ENCODE results near the gene MAP9.

DNA sequence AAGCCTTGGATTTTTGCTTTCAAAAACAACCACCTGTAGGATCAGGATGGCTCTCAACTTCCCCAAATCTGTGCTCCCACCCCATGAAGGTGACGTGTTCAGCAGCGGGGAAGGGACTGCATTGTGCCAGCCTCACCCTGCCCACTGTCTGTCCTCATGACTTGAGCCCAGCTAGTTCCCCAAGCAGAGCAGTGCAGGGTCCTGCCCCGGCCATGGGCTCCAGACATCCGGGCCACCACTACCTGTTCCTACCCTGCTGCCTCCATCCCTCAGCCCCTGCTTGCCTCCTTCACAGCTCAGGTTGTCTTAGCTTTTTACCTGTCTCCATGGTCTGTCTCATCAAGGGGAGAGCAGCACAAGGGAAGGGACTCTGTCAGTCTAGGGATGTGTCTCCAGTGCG, 11.4 kb upstream of the MAP9 start:
- TF ChIP-seq, protein P1, sequence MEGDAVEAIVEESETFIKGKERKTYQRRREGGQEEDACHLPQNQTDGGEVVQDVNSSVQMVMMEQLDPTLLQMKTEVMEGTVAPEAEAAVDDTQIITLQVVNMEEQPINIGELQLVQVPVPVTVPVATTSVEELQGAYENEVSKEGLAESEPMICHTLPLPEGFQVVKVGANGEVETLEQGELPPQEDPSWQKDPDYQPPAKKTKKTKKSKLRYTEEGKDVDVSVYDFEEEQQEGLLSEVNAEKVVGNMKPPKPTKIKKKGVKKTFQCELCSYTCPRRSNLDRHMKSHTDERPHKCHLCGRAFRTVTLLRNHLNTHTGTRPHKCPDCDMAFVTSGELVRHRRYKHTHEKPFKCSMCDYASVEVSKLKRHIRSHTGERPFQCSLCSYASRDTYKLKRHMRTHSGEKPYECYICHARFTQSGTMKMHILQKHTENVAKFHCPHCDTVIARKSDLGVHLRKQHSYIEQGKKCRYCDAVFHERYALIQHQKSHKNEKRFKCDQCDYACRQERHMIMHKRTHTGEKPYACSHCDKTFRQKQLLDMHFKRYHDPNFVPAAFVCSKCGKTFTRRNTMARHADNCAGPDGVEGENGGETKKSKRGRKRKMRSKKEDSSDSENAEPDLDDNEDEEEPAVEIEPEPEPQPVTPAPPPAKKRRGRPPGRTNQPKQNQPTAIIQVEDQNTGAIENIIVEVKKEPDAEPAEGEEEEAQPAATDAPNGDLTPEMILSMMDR (IDR thresholded peaks at IDR 0.05; ENCODE audit: insufficient read depth, low read depth, low read length): no peak
- no peak for TF ChIP-seq EZH2 (IDR thresholded peaks at IDR 0.05; ENCODE audit: insufficient read depth, low read length)

Data from astrocyte (in vitro differentiated cells and primary cell).